ENCODE measurements around the gene SIGLEC1. TPM values are rescaled to one million over a fixed set of nuclear protein-coding genes. Genes with fewer than 3 reads are reported as not detected.

Gene SIGLEC1
- total RNA-seq, 1 donor from 2014 or later, result 53.6 TPM

GRCh38 chr20:3724356-3724755, 12.0 kb upstream of the SIGLEC1 start:
- no peak overlapping the region for H3K27ac ChIP-seq
- no peak for ATAC-seq
- H3K27me3 ChIP-seq, result peaks cover 5% of the 10 kb centered on the region
- intact Hi-C loops (cut with DNase I), result no loop called here
- no peak overlapping the region for H3K4me3 ChIP-seq
- no peaks in the 10 kb centered on the region for H3K36me3 ChIP-seq
- peaks cover 6% of the 10 kb centered on the region for H3K4me1 ChIP-seq
- H3K9me3 ChIP-seq, result no peaks in the 10 kb centered on the region
- DNase-seq, result no peak
- no peak for TF ChIP-seq CTCF (IDR thresholded peaks at IDR 0.05)

- TF ChIP-seq CTCF (IDR thresholded peaks at IDR 0.05), result no peak
- H3K36me3 ChIP-seq, result no peaks in the 10 kb centered on the region
- no peak for ATAC-seq
- H3K4me3 ChIP-seq, result no peak overlapping the region
- H3K27me3 ChIP-seq, result peaks cover 6% of the 10 kb centered on the region
- intact Hi-C loops (cut with DNase I), result no loop called here
- DNase-seq, result peak; percentile 12
- no peaks in the 10 kb centered on the region for H3K9me3 ChIP-seq
- H3K4me1 ChIP-seq, result peaks cover 6% of the 10 kb centered on the region
- no peak overlapping the region for H3K27ac ChIP-seq
Observed at GRCh38 chr20:3723284-3723683, 10.9 kb upstream of the SIGLEC1 start.

- no peak for TF ChIP-seq CTCF (IDR thresholded peaks at IDR 0.05)
- no peak for ATAC-seq
- Histone ChIP-seq H3K36me3 (no peaks in the 10 kb centered on the region), H3K27ac (no peak overlapping the region), H3K27me3 (peaks cover 6% of the 10 kb centered on the region), H3K9me3 (no peaks in the 10 kb centered on the region), H3K4me3 (no peak overlapping the region), H3K4me1 (no peaks in the 10 kb centered on the region)
- intact Hi-C loops (cut with DNase I), result no loop called here
- no peak for DNase-seq
Observed at GRCh38 chr20:3721912-3722311, 9.5 kb upstream of the SIGLEC1 start.

GRCh38 chr20:3720626-3721025, 8.2 kb upstream of the SIGLEC1 start:
- H3K36me3 ChIP-seq, result no peaks in the 10 kb centered on the region
- peaks cover 6% of the 10 kb centered on the region for H3K27me3 ChIP-seq
- no peak for ATAC-seq
- intact Hi-C loops (cut with DNase I), result no loop called here
- no peaks in the 10 kb centered on the region for H3K9me3 ChIP-seq
- no peak for DNase-seq
- no peak overlapping the region for H3K4me3 ChIP-seq
- H3K4me1 ChIP-seq, result no peaks in the 10 kb centered on the region
- H3K27ac ChIP-seq, result no peak overlapping the region
- TF ChIP-seq CTCF (IDR thresholded peaks at IDR 0.05), result no peak

- no peaks in the 10 kb centered on the region for H3K9me3 ChIP-seq
- ATAC-seq (no peak), DNase-seq (no peak)
- TF ChIP-seq CTCF (IDR thresholded peaks at IDR 0.05), result no peak
- intact Hi-C loops (cut with DNase I), result no loop called here
- no peak overlapping the region for H3K4me3 ChIP-seq
- H3K27ac ChIP-seq, result no peak overlapping the region
- H3K4me1 ChIP-seq, result no peaks in the 10 kb centered on the region
- H3K36me3 ChIP-seq, result no peaks in the 10 kb centered on the region
- peaks cover 6% of the 10 kb centered on the region for H3K27me3 ChIP-seq
Observed at GRCh38 chr20:3720068-3720467, 7.7 kb upstream of the SIGLEC1 start.

- Histone ChIP-seq H3K9me3 (no peaks in the 10 kb centered on the region), H3K27ac (no peak overlapping the region), H3K36me3 (no peaks in the 10 kb centered on the region), H3K27me3 (peaks cover 6% of the 10 kb centered on the region), H3K4me3 (no peak overlapping the region), H3K4me1 (peaks cover 2% of the 10 kb centered on the region)
- TF ChIP-seq CTCF (IDR thresholded peaks at IDR 0.05), result no peak
- DNase-seq (peak; percentile 18), ATAC-seq (no peak)
- intact Hi-C loops (cut with DNase I), result no loop called here
Observed at GRCh38 chr20:3719046-3719445, 6.6 kb upstream of the SIGLEC1 start.
